Ishikawa (cell line): Measurements from ENCODE around the gene RETREG3.

Experiments
- CEBPB ChIP-seq: IDR thresholded peaks from 2 replicates; pipeline ENCODE4 v1.6.1; 2012
- CREB1 ChIP-seq: IDR thresholded peaks from 2 replicates; pipeline ENCODE4 v1.6.1; 2012; ENCODE audit warnings: low read depth
- EGR1 ChIP-seq: IDR thresholded peaks from 2 replicates; pipeline ENCODE4 v1.6.1; 2012
- EP300 ChIP-seq: IDR thresholded peaks from 2 replicates; pipeline ENCODE4 v1.6.1; 2012; ENCODE audit warnings: borderline replicate concordance
- FOXM1 ChIP-seq: IDR thresholded peaks from 2 replicates; pipeline ENCODE4 v1.6.1; 2012; ENCODE audit warnings: low read depth, borderline replicate concordance
- MAX ChIP-seq: IDR thresholded peaks from 2 replicates; pipeline ENCODE4 v1.6.1; 2012
- NFIC ChIP-seq: IDR thresholded peaks from 2 replicates; pipeline ENCODE4 v1.6.1; 2012
- RAD21 ChIP-seq: IDR thresholded peaks from 2 replicates; pipeline ENCODE4 v1.6.1; 2012; ENCODE audit warnings: low read depth
- TAF1 ChIP-seq: IDR thresholded peaks from 2 replicates; pipeline ENCODE4 v1.6.1; 2012; ENCODE audit warnings: low read depth, mild to moderate bottlenecking
- TCF12 ChIP-seq: IDR thresholded peaks from 2 replicates; pipeline ENCODE4 v1.6.1; 2012; ENCODE audit warnings: low read depth
- TEAD4 ChIP-seq: IDR thresholded peaks from 2 replicates; pipeline ENCODE4 v1.6.1; 2012
- YY1 ChIP-seq: IDR thresholded peaks from 2 replicates; pipeline ENCODE4 v1.6.1; 2012; ENCODE audit warnings: low read depth
- ZBTB7A ChIP-seq: IDR thresholded peaks from 2 replicates; pipeline ENCODE4 v1.6.1; 2012; ENCODE audit warnings: low read depth
- TF ChIP-seq, protein P1 (sequence below): IDR thresholded peaks from 2 replicates; pipeline ENCODE4 v1.6.1; 2012
- TF ChIP-seq, protein P2 (sequence below): IDR thresholded peaks from 2 replicates; pipeline ENCODE4 v1.6.1; 2012; ENCODE audit warnings: low read depth, mild to moderate bottlenecking

The RETREG3 gene

DNA sequence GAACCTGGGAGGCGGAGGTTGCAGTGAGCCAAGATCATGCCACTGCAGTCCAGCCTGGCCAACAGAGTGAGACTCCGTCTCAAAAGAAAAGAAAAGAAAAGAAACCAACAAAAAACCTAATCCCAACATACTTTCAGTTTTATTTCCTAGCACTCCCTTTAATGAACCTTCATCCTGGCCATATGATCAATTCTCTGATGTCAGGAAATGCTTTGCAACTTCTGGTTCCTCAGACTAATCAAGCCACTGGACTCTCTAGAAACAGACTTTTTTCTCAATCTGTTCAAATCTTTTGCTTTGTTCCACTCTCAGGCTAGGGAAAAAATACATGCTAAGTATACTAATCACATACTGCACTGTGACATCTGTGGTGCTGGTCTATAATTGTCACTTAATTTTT, 18.3 kb downstream of the RETREG3 start:
- TF ChIP-seq EGR1 (no peak), RAD21 (no peak)
- TF ChIP-seq, protein P1, sequence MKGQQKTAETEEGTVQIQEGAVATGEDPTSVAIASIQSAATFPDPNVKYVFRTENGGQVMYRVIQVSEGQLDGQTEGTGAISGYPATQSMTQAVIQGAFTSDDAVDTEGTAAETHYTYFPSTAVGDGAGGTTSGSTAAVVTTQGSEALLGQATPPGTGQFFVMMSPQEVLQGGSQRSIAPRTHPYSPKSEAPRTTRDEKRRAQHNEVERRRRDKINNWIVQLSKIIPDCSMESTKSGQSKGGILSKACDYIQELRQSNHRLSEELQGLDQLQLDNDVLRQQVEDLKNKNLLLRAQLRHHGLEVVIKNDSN: no peak

DNA sequence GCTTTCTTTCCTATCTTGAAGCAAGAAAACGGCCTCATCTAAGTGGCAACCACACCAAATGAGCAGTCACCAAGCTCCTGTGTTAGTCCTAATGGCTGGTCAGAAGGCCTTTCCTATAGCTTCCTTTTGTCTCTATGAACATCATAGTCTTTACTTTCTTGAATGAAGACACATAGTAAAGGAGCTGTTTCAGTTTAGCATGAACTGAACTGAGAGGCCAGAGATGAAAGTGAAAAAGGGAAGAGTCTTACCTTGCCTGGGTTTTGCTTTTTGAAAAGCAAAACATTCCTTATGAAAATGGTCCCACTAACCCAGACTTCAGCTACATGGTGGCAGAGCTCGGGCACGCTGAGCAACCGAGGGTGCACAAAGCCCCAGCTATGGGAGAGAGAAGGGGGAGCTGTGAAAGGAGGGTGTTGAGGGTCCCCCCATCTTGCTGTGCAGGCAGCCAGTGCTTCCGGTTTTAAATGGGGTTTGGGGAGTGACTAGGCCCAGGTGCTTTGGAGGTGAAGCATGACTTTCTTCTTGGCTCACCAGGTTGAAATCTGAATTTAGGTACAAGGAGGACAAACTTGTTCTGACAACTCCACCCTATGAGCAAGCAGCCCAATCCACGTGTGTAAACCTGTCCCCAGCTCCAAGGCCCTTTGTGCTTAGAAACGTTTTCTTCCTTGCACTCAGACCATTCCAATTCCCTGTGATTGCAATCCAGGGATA, 22.5 kb downstream of the RETREG3 start:
- no peak for TF ChIP-seq ZBTB7A
- no peak for TF ChIP-seq FOXM1
- no peak for TF ChIP-seq NFIC
- no peak for TF ChIP-seq TCF12
- TF ChIP-seq EP300: no peak
- TF ChIP-seq MAX: no peak
- TF ChIP-seq CREB1: no peak
- no peak for TF ChIP-seq EGR1
- TF ChIP-seq RAD21: no peak
- TF ChIP-seq YY1: no peak
- TF ChIP-seq TAF1: no peak
- TF ChIP-seq TEAD4: no peak
- TF ChIP-seq, protein P2, sequence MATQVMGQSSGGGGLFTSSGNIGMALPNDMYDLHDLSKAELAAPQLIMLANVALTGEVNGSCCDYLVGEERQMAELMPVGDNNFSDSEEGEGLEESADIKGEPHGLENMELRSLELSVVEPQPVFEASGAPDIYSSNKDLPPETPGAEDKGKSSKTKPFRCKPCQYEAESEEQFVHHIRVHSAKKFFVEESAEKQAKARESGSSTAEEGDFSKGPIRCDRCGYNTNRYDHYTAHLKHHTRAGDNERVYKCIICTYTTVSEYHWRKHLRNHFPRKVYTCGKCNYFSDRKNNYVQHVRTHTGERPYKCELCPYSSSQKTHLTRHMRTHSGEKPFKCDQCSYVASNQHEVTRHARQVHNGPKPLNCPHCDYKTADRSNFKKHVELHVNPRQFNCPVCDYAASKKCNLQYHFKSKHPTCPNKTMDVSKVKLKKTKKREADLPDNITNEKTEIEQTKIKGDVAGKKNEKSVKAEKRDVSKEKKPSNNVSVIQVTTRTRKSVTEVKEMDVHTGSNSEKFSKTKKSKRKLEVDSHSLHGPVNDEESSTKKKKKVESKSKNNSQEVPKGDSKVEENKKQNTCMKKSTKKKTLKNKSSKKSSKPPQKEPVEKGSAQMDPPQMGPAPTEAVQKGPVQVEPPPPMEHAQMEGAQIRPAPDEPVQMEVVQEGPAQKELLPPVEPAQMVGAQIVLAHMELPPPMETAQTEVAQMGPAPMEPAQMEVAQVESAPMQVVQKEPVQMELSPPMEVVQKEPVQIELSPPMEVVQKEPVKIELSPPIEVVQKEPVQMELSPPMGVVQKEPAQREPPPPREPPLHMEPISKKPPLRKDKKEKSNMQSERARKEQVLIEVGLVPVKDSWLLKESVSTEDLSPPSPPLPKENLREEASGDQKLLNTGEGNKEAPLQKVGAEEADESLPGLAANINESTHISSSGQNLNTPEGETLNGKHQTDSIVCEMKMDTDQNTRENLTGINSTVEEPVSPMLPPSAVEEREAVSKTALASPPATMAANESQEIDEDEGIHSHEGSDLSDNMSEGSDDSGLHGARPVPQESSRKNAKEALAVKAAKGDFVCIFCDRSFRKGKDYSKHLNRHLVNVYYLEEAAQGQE: no peak
- TF ChIP-seq, protein P1: no peak
- TF ChIP-seq CEBPB: no peak

DNA sequence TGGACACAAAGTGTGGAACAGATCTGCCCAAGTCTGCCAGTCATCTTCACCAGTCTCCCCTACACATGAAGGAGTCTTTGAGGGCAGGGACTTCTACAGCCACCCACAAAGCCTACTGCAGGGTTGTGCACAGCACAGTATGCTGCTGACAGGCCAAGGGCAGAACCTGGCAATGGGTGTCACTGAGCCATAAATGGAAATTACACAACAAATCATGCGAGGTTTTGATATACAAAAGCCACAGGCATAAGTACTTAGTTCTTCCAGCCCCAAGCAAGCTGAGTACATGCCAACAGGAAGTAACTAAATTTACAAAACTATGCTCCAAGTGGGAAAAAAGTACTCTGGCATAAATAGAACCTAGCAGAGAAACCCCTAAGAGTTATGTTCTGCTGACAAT, 23.8 kb downstream of the RETREG3 start:
- TF ChIP-seq TCF12: no peak
- no peak for TF ChIP-seq ZBTB7A
- no peak for TF ChIP-seq EGR1
- no peak for TF ChIP-seq MAX
- TF ChIP-seq YY1: no peak
- no peak for TF ChIP-seq CREB1
- TF ChIP-seq NFIC: no peak
- TF ChIP-seq, protein P1: no peak
- TF ChIP-seq EP300: no peak
- no peak for TF ChIP-seq CEBPB
- TF ChIP-seq TEAD4: no peak
- TF ChIP-seq FOXM1: no peak
- no peak for TF ChIP-seq TAF1
- TF ChIP-seq RAD21: no peak
- TF ChIP-seq, protein P2: no peak

DNA sequence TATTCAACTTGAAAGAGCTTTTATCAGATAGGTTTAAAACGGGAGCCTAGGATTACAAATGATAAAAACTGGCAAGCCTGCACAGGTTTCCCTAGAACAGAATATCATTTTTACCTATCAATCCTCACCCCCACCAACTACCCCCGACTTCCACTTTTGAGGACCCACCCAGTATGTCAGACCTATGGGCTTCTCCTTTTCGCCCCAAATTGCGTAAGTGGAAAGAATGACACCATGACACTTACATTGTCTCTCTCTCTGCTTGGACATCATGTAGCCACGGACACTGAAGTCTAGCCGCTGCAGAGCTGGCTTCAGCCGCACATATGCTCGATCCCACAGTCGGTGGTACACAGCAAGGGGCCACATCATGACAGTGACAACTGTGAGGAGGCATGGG, 24.3 kb downstream of the RETREG3 start:
- TF ChIP-seq TAF1: no peak
- TF ChIP-seq ZBTB7A: no peak
- TF ChIP-seq, protein P1: no peak
- TF ChIP-seq TCF12: no peak
- no peak for TF ChIP-seq EP300
- TF ChIP-seq RAD21: no peak
- TF ChIP-seq CREB1: no peak
- TF ChIP-seq, protein P2: no peak
- no peak for TF ChIP-seq CEBPB
- TF ChIP-seq YY1: no peak
- no peak for TF ChIP-seq FOXM1
- TF ChIP-seq TEAD4: no peak
- TF ChIP-seq EGR1: no peak
